ENCODE data around the gene UCK2.
A peak's percentile ranks its signal among the peaks of the same experiment; 100 is the strongest.

GRCh38 chr1:165914136-165914798 is 86.9 kb downstream of the UCK2 start:
- TF ChIP-seq CTCF (IDR thresholded peaks at IDR 0.05; ENCODE audit: low read depth, low read length), result peak; percentile 99
- TF ChIP-seq EZH2phosphoT487 (IDR thresholded peaks at IDR 0.05; ENCODE audit: low read depth), result no peak
